Neuronal stem cell (in vitro differentiated cells): ENCODE measurements around the gene COQ8A.

Source experiments
- DNase-seq: peaks from one replicate; pipeline ENCODE4 v3.0.0-alpha.2; 2013; ENCODE audit warnings: low spot score
- H2AFZ ChIP-seq: one replicate; pipeline ENCODE4 v1.6.1; 2013; ENCODE audit warnings: mild to moderate bottlenecking, low read length, inconsistent platforms
- H2AK5ac ChIP-seq: 2 replicates; pipeline ENCODE4 v1.6.1; 2013; ENCODE audit warnings: low read depth, mild to moderate bottlenecking, inconsistent platforms, low read length, moderate library complexity, mixed read lengths
- H2BK120ac ChIP-seq: 2 replicates; pipeline ENCODE4 v1.6.1; 2013; ENCODE audit warnings: low read depth, mild to moderate bottlenecking, inconsistent platforms, low read length, moderate library complexity, mixed read lengths
- H2BK12ac ChIP-seq: one replicate; pipeline ENCODE4 v1.6.1; 2013; ENCODE audit warnings: low read length, inconsistent platforms
- H2BK15ac ChIP-seq: 2 replicates; pipeline ENCODE4 v1.6.1; 2013; ENCODE audit warnings: mild to moderate bottlenecking, low read length, inconsistent platforms, mixed read lengths
- H2BK5ac ChIP-seq: one replicate; pipeline ENCODE4 v1.6.1; 2013; ENCODE audit warnings: inconsistent platforms, mild to moderate bottlenecking, low read length, moderate library complexity
- H3K14ac ChIP-seq: one replicate; pipeline ENCODE4 v1.6.1; 2013; ENCODE audit warnings: low read length, inconsistent platforms
- H3K18ac ChIP-seq: 2 replicates; pipeline ENCODE4 v1.6.1; 2013; ENCODE audit warnings: low read length, inconsistent platforms
- H3K23ac ChIP-seq: 2 replicates; pipeline ENCODE4 v1.6.1; 2013; ENCODE audit warnings: low read depth, mild to moderate bottlenecking, mixed read lengths, low read length, inconsistent platforms; ENCODE audit not compliant: poor library complexity
- H3K27ac ChIP-seq: replicated peaks from 3 replicates; pipeline ENCODE4 v1.5.1; 2013; ENCODE audit warnings: low read length, inconsistent platforms
- H3K27me3 ChIP-seq, 3 experiments: 2 replicates each; pipeline ENCODE4 v1.6.1; 2013; ENCODE audit warnings: low read length in 3 of 3, mild to moderate bottlenecking in 2 of 3, inconsistent platforms in 1 of 3, low read depth in 1 of 3, mixed read lengths in 1 of 3, moderate library complexity in 1 of 3; ENCODE audit not compliant: control insufficient read depth in 3 of 3, insufficient read depth in 3 of 3
- H3K36me3 ChIP-seq, 2 donors: replicated peaks in 1 of 2; 2 replicates each; pipeline ENCODE4 v1.6.1; 2013; ENCODE audit warnings: low read length in 2 of 2; ENCODE audit not compliant: control insufficient read depth in 2 of 2, insufficient read depth in 2 of 2
- H3K4ac ChIP-seq: 2 replicates; pipeline ENCODE4 v1.6.1; 2013; ENCODE audit warnings: inconsistent platforms, mild to moderate bottlenecking, low read length, moderate library complexity
- H3K4me1 ChIP-seq, 2 donors: 1 replicate in 1 of 2; 2 replicates in 1 of 2; pipeline ENCODE4 v1.6.1; 2013; ENCODE audit warnings: low read length in 2 of 2, low read depth in 1 of 2; ENCODE audit not compliant: control insufficient read depth in 2 of 2, insufficient read depth in 1 of 2
- H3K4me2 ChIP-seq: one replicate; pipeline ENCODE4 v1.6.1; 2013; ENCODE audit warnings: mild to moderate bottlenecking, low read length, inconsistent platforms; ENCODE audit not compliant: insufficient read depth, poor library complexity, severe bottlenecking
- H3K4me3 ChIP-seq, 2 donors: 2 replicates each; pipeline ENCODE4 v1.5.1; 2013; ENCODE audit warnings: low read length in 2 of 2, mild to moderate bottlenecking in 2 of 2, inconsistent platforms in 1 of 2, moderate library complexity in 1 of 2
- H3K79me1 ChIP-seq: one replicate; pipeline ENCODE4 v1.6.1; 2013; ENCODE audit warnings: low read depth, mild to moderate bottlenecking, inconsistent platforms, low read length, moderate library complexity
- H3K9ac ChIP-seq: one replicate; pipeline ENCODE4 v1.6.1; 2013; ENCODE audit warnings: mild to moderate bottlenecking, low read depth, low read length, inconsistent platforms; ENCODE audit not compliant: poor library complexity
- H3K9me3 ChIP-seq, 2 donors: replicated peaks in 1 of 2; 2 replicates each; pipeline versions ENCODE3 to v1.6.1; 2013; ENCODE audit warnings: low read length in 2 of 2, mild to moderate bottlenecking in 2 of 2, inconsistent platforms in 1 of 2, low read depth in 1 of 2, mixed read lengths in 1 of 2, moderate library complexity in 1 of 2; ENCODE audit not compliant: control insufficient read depth in 2 of 2, insufficient read depth in 1 of 2
- H4K8ac ChIP-seq: one replicate; pipeline ENCODE4 v1.6.1; 2013; ENCODE audit warnings: low read depth, mild to moderate bottlenecking, inconsistent platforms, low read length, moderate library complexity
- H4K91ac ChIP-seq: one replicate; pipeline ENCODE4 v1.6.1; 2013; ENCODE audit warnings: low read length, low read depth, mild to moderate bottlenecking, inconsistent platforms; ENCODE audit not compliant: poor library complexity
- WGBS, 2 donors: extraction: QIAGEN DNeasy Blood & Tissue Kit; methylation state at CpG; one replicate each; pipeline ENCODE4 v1.1.7; 2013; ENCODE audit warnings: missing lambda C conversion rate in 2 of 2, mixed read lengths in 1 of 2; ENCODE audit not compliant: insufficient read length in 2 of 2, insufficient replicate concordance in 1 of 2; ENCODE audit errors: extremely low coverage in 2 of 2; 5-methylcytosine and 5-hydroxymethylcytosine counted together

COQ8A gene

GRCh38 chr1:226989085-226989920, 49.2 kb downstream of the COQ8A start:
- Histone ChIP-seq H3K14ac (no peak overlapping the region), H3K4me3 (no peak overlapping the region), H2BK5ac (no peak overlapping the region)

GRCh38 chr1:226990133-226990716, 50.1 kb downstream of the COQ8A start:
- Histone ChIP-seq H3K79me1 (no peaks in the 10 kb centered on the region), H3K36me3 (peaks cover 0 to 42% of the 10 kb centered on the region in 2 donors), H2BK5ac (no peak overlapping the region), H2BK15ac (no peak overlapping the region), H2AK5ac (no peak overlapping the region), H3K14ac (no peak overlapping the region), H2BK120ac (no peak overlapping the region), H3K27me3 (no peaks in the 10 kb centered on the region), H2AFZ (no peak overlapping the region), H3K4me1 (peaks cover 6 to 18% of the 10 kb centered on the region in 2 donors), H4K91ac (no peak overlapping the region), H3K4me2 (no peak overlapping the region), H3K4me3 (no peak overlapping the region), H3K4ac (no peak overlapping the region), H3K9me3 (peaks cover 0 to 2% of the 10 kb centered on the region in 2 donors), H3K18ac (no peak overlapping the region), H3K27ac (no peak overlapping the region), H3K9ac (no peak overlapping the region), H3K23ac (peak overlapping the region; percentile 27), H4K8ac (no peak overlapping the region), H2BK12ac (no peak overlapping the region)
- DNase-seq, result no peak
- WGBS, 2 donors, result no CpG with 5 or more reads among the region's 10 CpGs

More at GRCh38 chr1:226989085-226989920, 49.2 kb downstream of the COQ8A start:
- Histone ChIP-seq H3K9ac (no peak overlapping the region), H3K79me1 (no peaks in the 10 kb centered on the region), H2AK5ac (no peak overlapping the region), H3K23ac (no peak overlapping the region), H3K4me1 (peaks cover 0 to 9% of the 10 kb centered on the region in 2 donors), H3K27me3 (no peaks in the 10 kb centered on the region), H3K36me3 (peaks cover 0 to 41% of the 10 kb centered on the region in 2 donors), H2BK120ac (no peak overlapping the region), H3K4ac (no peak overlapping the region), H3K9me3 (peaks cover 0 to 2% of the 10 kb centered on the region in 2 donors), H2BK15ac (no peak overlapping the region), H2AFZ (no peak overlapping the region), H3K4me2 (no peak overlapping the region), H4K91ac (no peak overlapping the region), H2BK12ac (no peak overlapping the region), H4K8ac (no peak overlapping the region), H3K27ac (no peak overlapping the region), H3K18ac (no peak overlapping the region)
- no CpG with 5 or more reads among the region's 12 CpGs for WGBS, 2 donors
- DNase-seq, result no peak

- H4K91ac ChIP-seq, result no peak overlapping the region
- H2BK5ac ChIP-seq, result no peak overlapping the region
- no peak overlapping the region for H3K4ac ChIP-seq
- peaks cover 0 to 32% of the 10 kb centered on the region in 2 donors for H3K36me3 ChIP-seq
- peaks cover 0 to 2% of the 10 kb centered on the region in 2 donors for H3K9me3 ChIP-seq
- no peak overlapping the region for H3K9ac ChIP-seq
- H2AFZ ChIP-seq, result no peak overlapping the region
- no peak overlapping the region for H2BK120ac ChIP-seq
- WGBS, 2 donors, result no CpG with 5 or more reads among the region's 4 CpGs
- H3K23ac ChIP-seq, result no peak overlapping the region
- H3K4me2 ChIP-seq, result no peak overlapping the region
- no peak for DNase-seq
- H3K27me3 ChIP-seq, result no peaks in the 10 kb centered on the region
- H3K4me1 ChIP-seq, result peaks cover 15 to 21% of the 10 kb centered on the region in 2 donors
- no peak overlapping the region for H3K18ac ChIP-seq
- H4K8ac ChIP-seq, result no peak overlapping the region
- no peak overlapping the region for H2BK12ac ChIP-seq
- no peak overlapping the region for H3K14ac ChIP-seq
- no peak overlapping the region for H2BK15ac ChIP-seq
- H3K4me3 ChIP-seq, result no peak overlapping the region
- no peak overlapping the region for H3K27ac ChIP-seq
- H3K79me1 ChIP-seq, result no peaks in the 10 kb centered on the region
- H2AK5ac ChIP-seq, result no peak overlapping the region
These were observed 51.8 kb downstream of the COQ8A start for GRCh38 chr1:226991920-226992319.
